ENCODE measurements around the gene CARS2. TPM values are rescaled to one million over a fixed set of nuclear protein-coding genes. Genes with fewer than 3 reads are reported as not detected.
"Not testable (repeated sequence)": the region's sequence is repeated elsewhere in the genome, so short reads cannot be mapped to it uniquely, and the experiment has no call there.

CARS2 gene
- total RNA-seq, 2 donors from 2014 or later: 36.1 to 71.8 TPM

- Mint-ChIP-seq H3K36me3 (peaks cover 10 to 22% of the 10 kb centered on the region in 2 donors), H3K27ac (peak overlapping the region in 1 of 2 donors; percentile 29), H3K9me3 (no peaks in the 10 kb centered on the region)
- no peak for ATAC-seq
- DNase-seq (ENCODE audit: low spot score in 2 of 2): no peak
These were observed 9.1 kb downstream of the CARS2 start for GRCh38 chr13:110696776-110697175.

GRCh38 chr13:110695774-110696173 lies 10.1 kb downstream of the CARS2 start:
- DNase-seq (ENCODE audit: low spot score in 2 of 2); H3K27ac Mint-ChIP-seq; ATAC-seq; H3K9me3 Mint-ChIP-seq: not testable (repeated sequence)
- peaks cover 6 to 22% of the 10 kb centered on the region in 2 donors for H3K36me3 Mint-ChIP-seq

GRCh38 chr13:110690516-110690915 lies 15.4 kb downstream of the CARS2 start:
- DNase-seq (ENCODE audit: low spot score in 2 of 2): no peak
- Mint-ChIP-seq H3K27ac (peak overlapping the region in 1 of 2 donors; percentile 17), H3K36me3 (peaks cover 0 to 2% of the 10 kb centered on the region in 2 donors), H3K9me3 (no peaks in the 10 kb centered on the region)
- no peak for ATAC-seq

GRCh38 chr13:110689711-110690110 lies 16.2 kb downstream of the CARS2 start:
- no peaks in the 10 kb centered on the region for H3K9me3 Mint-ChIP-seq

GRCh38 chr13:110689041-110689440 lies 16.9 kb downstream of the CARS2 start:
- Mint-ChIP-seq H3K9me3 (no peaks in the 10 kb centered on the region), H3K36me3 (peaks cover 0 to 6% of the 10 kb centered on the region in 2 donors), H3K27ac (no peak overlapping the region)
- ATAC-seq (no peak), DNase-seq (ENCODE audit: low spot score in 2 of 2) (no peak)

More at GRCh38 chr13:110689711-110690110, 16.2 kb downstream of the CARS2 start:
- no peak for ATAC-seq
- no peak for DNase-seq (ENCODE audit: low spot score in 2 of 2)
- Mint-ChIP-seq H3K36me3 (peaks cover 0 to 6% of the 10 kb centered on the region in 2 donors), H3K27ac (no peak overlapping the region)

GRCh38 chr13:110687736-110688135 lies 18.2 kb downstream of the CARS2 start:
- ATAC-seq (no peak), DNase-seq (ENCODE audit: low spot score in 2 of 2) (no peak)
- H3K36me3 Mint-ChIP-seq: peaks cover 0 to 6% of the 10 kb centered on the region in 2 donors
- H3K9me3 Mint-ChIP-seq: no peaks in the 10 kb centered on the region
- no peak overlapping the region for H3K27ac Mint-ChIP-seq

GRCh38 chr13:110685305-110686020 lies 20.5 kb downstream of the CARS2 start:
- Mint-ChIP-seq H3K9me3 (no peaks in the 10 kb centered on the region), H3K36me3 (peaks cover 5 to 6% of the 10 kb centered on the region in 2 donors), H3K27ac (peak overlapping the region in 1 of 2 donors; percentile 48)
- ATAC-seq: no peak
- no peak for DNase-seq (ENCODE audit: low spot score in 2 of 2)

- DNase-seq (ENCODE audit: low spot score in 2 of 2) (no peak), ATAC-seq (no peak)
- Mint-ChIP-seq H3K27ac (no peak overlapping the region), H3K9me3 (no peaks in the 10 kb centered on the region), H3K36me3 (peaks cover 6 to 8% of the 10 kb centered on the region in 2 donors)
These were observed 21.4 kb downstream of the CARS2 start for GRCh38 chr13:110684388-110685056.

GRCh38 chr13:110683921-110684320 lies 22.0 kb downstream of the CARS2 start:
- ATAC-seq (no peak), DNase-seq (ENCODE audit: low spot score in 2 of 2) (no peak)
- H3K36me3 Mint-ChIP-seq: peaks cover 8 to 14% of the 10 kb centered on the region in 2 donors
- no peak overlapping the region for H3K27ac Mint-ChIP-seq
- H3K9me3 Mint-ChIP-seq: no peaks in the 10 kb centered on the region

- DNase-seq (ENCODE audit: low spot score in 2 of 2): no peak
- Mint-ChIP-seq H3K9me3 (no peaks in the 10 kb centered on the region), H3K36me3 (peaks cover 14 to 20% of the 10 kb centered on the region in 2 donors), H3K27ac (no peak overlapping the region)
- no peak for ATAC-seq
These were observed 22.6 kb downstream of the CARS2 start for GRCh38 chr13:110683203-110683883.

GRCh38 chr13:110682746-110683145 lies 23.2 kb downstream of the CARS2 start:
- ATAC-seq (no peak), DNase-seq (ENCODE audit: low spot score in 2 of 2) (no peak)
- Mint-ChIP-seq H3K27ac (no peak overlapping the region), H3K9me3 (no peaks in the 10 kb centered on the region), H3K36me3 (peaks cover 18 to 26% of the 10 kb centered on the region in 2 donors)

- Mint-ChIP-seq H3K36me3 (peaks cover 18 to 27% of the 10 kb centered on the region in 2 donors), H3K27ac (no peak overlapping the region), H3K9me3 (no peaks in the 10 kb centered on the region)
- DNase-seq (ENCODE audit: low spot score in 2 of 2) (no peak), ATAC-seq (no peak)
These were observed 23.9 kb downstream of the CARS2 start for GRCh38 chr13:110681868-110682550.

- no peak for ATAC-seq
- peaks cover 29 to 39% of the 10 kb centered on the region in 2 donors for H3K36me3 Mint-ChIP-seq
These were observed 25.1 kb downstream of the CARS2 start for GRCh38 chr13:110680852-110681251.

GRCh38 chr13:110677731-110678545 lies 28.0 kb downstream of the CARS2 start:
- DNase-seq (ENCODE audit: low spot score in 2 of 2) (no peak), ATAC-seq (peak; percentile 48 to 72)
- H3K27ac Mint-ChIP-seq: peak overlapping the region; percentile 22 to 38
- peaks cover 0 to 4% of the 10 kb centered on the region in 2 donors for H3K9me3 Mint-ChIP-seq
- peaks cover 42 to 60% of the 10 kb centered on the region in 2 donors for H3K36me3 Mint-ChIP-seq

More at GRCh38 chr13:110680852-110681251, 25.1 kb downstream of the CARS2 start:
- H3K27ac Mint-ChIP-seq: peak overlapping the region in 1 of 2 donors; percentile 83
- peaks cover 0 to 4% of the 10 kb centered on the region in 2 donors for H3K9me3 Mint-ChIP-seq
- DNase-seq (ENCODE audit: low spot score in 2 of 2): no peak

- no peak for DNase-seq (ENCODE audit: low spot score in 2 of 2)
- H3K27ac Mint-ChIP-seq: peak overlapping the region; percentile 47 to 73
These were observed 29.0 kb downstream of the CARS2 start for GRCh38 chr13:110676595-110677587.

More at GRCh38 chr13:110676595-110677587, 29.0 kb downstream of the CARS2 start:
- ATAC-seq: peak; percentile 70 to 72
- Mint-ChIP-seq H3K36me3 (peaks cover 50 to 66% of the 10 kb centered on the region in 2 donors), H3K9me3 (peaks cover 0 to 4% of the 10 kb centered on the region in 2 donors)
